Activated CD8-positive, alpha-beta memory T cell treated with anti-CD3 and anti-CD28 coated beads for 24 hours (primary cell): ENCODE measurements around the gene ENTPD2.

Source experiments
- DNase-seq: peaks from one replicate; pipeline ENCODE4 v3.0.0-alpha.2; 2020

ENTPD2 gene

DNA sequence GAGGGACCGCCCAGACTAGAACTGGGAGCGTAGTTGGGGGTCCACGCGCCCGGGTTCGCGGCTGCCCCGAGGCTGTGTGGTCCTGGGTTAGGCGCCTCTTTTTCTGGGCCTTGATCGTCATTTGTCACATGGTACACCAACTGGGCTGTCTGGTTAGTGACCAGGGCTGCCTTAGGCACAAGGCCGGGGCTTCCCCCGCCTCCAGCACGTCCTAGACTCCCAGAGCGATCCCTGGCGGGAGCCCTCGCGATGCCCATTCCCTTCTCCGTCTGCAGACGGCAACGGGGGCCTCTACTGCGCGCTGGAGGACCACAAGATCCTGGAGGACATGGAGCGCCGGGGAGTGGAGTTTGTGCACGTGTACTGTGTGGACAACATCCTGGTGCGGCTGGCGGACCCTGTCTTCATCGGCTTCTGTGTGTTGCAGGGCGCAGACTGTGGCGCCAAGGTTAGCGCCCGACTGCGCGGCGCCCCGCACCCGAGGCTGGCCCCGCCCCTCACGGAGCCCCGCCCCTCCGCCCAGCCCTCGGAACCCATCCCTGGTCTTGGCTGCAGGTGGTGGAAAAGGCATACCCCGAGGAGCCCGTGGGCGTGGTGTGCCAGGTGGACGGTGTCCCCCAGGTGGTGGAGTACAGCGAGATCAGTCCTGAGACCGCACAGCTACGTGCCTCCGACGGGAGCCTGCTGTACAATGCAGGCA lies 25.0 kb upstream of the ENTPD2 start:
- DNase-seq: no peak

DNA sequence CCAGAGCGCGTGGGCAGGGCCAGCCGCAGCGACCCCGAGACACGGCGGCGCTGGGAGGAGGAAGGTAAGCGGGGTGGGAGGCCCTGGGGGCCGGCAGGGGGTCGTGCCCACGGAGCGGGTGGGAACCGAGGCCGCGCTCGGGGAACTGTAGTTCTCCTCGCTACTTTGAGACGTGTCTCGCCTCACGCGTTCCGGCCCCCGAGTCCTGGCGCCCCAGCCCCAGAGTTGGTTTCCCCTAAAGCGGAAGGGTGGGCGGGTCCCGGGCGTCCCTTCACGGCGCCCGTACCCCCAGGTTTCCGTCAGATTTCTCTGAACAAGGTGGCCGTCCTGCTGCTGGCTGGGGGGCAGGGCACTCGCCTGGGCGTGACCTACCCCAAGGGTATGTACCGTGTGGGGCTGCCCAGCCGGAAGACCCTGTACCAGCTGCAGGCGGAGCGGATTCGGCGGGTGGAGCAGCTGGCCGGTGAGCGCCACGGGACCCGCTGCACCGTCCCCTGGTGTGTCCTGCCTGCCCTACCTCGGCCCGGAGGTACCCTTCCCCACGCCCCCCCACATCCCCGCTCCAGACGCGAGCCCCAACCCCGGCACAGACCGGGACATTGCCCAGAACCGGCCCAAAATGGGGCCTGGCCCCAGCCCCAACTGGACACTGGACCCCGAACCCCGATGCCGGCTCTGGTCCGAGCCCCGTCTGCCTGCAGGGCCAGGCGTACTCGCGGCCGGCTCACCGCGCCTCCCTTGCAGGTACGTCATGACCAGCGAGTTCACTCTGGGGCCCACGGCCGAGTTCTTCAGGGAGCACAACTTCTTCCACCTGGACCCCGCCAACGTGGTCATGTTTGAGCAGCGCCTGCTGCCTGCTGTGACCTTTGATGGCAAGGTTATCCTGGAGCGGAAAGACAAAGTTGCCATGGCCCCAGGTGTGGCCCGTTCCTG lies 24.2 kb upstream of the ENTPD2 start:
- peak; percentile 79 for DNase-seq

DNA sequence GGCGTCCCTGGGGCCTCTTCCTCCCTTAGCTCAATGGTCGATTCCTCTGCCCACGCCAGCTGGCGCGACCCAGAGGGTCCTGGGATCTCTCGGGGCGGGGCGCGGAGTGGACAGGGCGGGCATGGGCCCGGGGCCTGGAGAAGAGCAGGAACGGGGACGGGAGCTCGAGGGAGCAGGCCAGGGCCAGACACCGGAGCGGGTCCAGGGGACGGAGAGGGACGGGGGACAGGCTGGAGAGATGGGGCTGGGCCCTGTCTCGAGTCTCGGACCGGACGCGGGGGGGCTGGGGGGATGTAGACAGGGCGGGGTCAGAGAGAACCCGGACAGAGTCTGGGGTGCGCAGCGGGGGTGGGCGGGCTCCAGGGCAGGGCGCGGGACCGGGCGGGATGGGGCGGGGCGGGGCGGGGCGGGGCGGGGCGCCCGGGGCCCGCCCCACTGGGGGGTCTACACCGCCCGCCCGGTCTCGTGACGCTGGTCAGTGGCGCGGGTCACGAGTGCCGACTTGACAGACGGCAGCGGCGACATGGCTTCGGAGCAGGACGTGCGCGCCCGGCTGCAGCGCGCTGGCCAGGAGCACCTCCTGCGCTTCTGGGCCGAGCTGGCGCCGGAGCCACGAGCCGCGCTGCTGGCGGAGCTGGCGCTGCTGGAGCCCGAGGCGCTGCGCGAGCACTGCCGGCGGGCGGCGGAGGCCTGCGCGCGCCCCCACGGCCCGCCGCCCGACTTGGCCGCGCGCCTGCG lies 23.3 kb upstream of the ENTPD2 start, which contains the start of gene UAP1L1:
Gene UAP1L1 (plus strand): TSS at position 508 of the 738 bp plus-strand sequence. CDS start 16 bp downstream, at position 524.
- DNase-seq: peak; percentile 85

DNA sequence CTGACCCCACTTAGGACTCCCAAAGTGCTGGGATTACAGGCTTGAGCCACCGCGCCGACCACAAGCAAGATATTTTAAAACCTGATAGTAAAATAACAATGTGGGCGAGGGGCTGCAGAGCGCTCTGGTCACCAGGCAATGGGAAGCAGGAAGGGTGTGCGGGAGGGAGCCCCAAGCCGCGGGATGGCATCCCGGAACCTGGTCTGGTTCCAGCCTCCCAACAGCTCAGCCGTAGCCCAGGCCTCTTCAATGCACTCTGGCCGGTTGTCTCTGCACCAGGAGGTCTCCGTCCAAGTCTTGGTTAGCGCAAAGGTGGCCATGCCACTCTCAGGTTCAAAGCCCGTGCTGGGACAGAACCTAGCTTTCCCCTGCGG lies 22.8 kb upstream of the ENTPD2 start:
- no peak for DNase-seq

DNA sequence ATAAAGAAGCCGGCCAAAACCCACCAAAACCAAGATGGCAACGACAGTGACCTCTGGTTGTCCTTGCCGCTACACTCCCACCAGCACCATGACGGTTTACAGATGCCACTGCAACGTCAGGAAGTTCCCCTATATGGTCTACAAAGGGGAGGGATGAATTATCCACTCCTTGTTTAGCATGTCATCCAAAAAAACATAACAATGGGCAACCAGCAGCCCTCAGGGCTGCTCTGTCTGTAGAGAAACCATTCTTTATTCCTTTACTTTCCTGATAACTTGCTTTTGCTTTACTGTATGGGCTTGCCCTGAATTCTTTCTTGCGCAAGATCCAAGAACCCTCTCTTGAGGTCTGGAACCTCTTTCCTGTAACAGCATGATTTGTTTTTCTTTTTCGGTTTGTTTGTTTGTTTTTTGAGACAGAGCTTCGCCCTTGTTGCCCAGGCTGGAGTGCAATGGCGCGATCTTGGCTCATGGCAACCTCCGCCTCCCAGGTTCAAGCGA lies 21.5 kb upstream of the ENTPD2 start:
- no peak for DNase-seq

DNA sequence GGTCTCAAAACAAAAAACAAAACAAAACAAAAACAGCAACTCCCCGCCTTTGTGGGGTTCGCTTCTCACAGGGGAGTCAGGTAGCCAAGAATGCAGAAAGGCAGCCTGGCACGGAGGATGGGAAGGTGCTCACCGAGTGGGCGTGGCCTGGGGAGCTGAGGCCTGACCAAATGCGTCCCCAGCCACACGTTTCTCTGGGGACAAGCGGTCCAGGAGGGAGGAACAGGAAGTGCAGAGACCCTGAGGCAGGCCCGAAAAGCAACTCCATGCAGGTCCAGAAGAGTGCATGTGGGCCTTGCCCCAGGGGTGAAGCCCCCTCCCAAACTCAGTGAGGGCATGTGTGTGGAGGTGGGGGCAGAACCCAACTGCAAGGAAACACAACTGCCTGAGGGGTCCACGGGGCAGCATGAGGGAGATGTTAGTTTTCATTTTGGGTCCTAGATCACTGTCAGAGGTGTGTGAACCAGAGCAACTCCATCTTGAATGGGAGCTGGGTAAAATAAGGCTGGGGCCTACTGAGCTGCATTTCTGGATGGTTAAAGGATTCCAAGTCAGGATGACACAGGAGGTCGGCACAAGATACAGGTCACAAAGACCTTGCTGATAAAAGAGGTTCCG lies 20.9 kb upstream of the ENTPD2 start:
- no peak for DNase-seq

DNA sequence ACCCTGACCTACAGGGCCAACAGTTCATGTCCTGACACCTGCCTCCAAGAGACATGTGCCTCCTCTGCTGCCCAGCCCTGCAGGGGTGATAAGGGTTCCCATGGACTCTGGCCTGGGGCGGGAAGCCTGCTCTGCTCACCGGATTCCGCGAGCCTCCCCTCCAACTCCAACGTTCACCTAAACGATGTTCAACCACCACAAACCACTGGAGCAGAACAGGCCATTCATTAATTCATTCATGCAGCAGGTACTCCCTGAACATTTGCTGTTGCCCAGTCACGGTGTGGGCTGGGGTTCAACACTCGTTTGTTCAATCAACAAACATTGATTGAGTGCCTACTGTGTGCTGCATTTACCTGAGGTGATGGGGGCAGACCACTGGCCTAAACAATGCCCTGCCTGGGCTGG lies 20.1 kb upstream of the ENTPD2 start:
- DNase-seq: no peak

DNA sequence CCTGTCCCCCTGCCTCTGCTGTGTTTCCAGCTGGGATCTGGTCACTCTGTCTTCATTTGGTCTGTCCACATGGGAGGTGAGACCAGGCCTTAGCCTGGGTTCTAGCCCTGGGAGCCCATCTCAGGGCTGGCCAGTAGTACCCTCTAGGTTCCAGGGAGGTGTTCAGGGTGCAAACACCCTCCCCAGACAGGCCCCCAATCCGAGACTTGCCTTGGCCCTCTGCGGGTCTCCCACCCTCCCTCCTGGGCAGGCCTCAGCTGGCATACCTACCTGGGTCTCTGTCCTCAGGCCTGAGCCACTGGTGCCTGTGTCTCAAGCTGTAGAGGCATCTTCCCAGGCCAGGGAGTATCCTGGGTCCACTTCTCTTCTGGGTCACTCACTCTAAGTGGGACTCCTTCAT lies 17.4 kb upstream of the ENTPD2 start:
- DNase-seq: no peak

DNA sequence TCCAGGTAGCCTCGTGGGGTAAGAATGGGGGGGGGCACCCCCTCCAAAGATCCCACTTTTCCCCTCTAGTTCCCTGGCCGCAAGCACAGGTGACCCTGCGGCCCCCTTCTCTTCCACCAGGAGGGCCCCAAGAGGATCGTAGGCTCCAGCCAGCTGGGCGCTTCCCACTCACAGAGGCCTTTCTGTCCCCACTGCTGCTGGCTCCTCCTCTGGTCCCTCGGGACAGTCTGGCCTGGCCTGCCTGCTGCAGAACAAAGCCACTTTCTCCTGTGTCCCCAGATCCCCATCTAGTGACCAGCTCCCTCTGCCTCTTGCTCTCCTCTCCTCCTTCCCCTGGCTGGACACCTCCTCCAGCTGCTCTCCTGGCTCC lies 17.0 kb upstream of the ENTPD2 start:
- no peak for DNase-seq

DNA sequence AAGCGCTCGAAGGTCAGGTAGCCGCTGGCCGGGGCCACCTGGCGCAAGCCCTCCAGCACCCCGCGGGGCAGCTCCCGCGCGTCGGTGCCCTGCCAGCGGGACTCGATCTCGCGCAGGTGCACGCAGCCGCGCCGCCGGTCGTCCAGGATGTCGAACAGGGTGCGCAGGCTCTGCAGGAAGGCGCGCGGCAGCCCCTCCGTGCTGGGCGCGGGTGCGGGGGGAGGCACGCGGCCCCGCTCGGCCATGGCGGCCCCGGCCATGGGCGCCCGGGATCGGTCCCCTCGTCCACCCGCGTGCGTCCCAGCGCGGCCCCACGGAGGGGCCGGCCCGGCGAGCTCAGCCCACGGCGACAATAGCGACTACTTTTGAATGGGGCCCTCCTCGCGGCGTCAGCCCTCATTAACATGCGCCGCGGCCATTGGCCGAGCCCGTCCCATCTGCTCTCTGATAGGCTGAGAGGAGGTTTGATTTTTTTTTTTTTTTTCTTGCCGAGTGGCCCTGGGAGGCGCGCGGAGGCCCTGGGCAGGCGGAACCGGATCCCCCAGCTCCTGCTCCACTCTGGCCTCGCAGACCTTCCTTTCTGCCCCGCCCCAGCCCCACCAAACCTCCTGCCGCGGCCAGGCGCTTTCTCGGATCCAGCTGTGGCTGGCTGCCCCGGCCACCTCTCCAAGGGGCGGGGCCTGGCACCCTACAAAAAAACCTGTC lies 16.5 kb upstream of the ENTPD2 start, which contains the start of gene SAPCD2:
Gene SAPCD2 (minus strand): TSS at position 357 of the 705 bp plus-strand sequence. CDS start 97 bp downstream, at position 260.
- DNase-seq: peak; percentile 90

DNA sequence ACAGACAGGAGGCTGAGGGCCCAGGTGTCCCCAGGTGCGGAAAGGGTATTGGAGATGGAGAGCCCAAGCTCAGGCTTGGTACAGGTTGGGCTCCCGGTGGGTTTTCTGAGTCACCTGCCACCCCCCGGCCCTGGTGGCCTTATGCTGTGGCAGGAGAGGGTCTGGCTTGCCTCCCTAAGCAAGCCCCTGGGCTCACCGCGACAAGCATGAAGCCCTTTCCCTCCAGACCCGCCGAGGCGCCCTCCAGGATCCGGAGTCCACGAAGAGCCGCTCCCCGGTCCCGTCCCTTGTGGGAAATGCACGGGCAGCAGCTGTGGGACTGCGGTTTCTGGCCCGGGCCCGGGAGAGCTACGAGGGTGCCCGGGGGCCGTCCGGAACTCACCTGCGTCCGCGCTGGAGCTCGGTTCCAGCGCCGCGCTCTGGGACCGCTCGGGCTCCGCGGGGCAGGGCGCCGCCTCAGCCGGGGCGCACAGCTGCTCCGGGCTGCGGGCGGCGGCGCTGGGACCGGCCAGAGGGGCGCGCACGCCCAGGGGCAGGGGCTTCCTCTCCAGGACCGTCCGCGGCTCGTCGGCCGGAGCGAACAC lies 15.7 kb upstream of the ENTPD2 start:
- no peak for DNase-seq

DNA sequence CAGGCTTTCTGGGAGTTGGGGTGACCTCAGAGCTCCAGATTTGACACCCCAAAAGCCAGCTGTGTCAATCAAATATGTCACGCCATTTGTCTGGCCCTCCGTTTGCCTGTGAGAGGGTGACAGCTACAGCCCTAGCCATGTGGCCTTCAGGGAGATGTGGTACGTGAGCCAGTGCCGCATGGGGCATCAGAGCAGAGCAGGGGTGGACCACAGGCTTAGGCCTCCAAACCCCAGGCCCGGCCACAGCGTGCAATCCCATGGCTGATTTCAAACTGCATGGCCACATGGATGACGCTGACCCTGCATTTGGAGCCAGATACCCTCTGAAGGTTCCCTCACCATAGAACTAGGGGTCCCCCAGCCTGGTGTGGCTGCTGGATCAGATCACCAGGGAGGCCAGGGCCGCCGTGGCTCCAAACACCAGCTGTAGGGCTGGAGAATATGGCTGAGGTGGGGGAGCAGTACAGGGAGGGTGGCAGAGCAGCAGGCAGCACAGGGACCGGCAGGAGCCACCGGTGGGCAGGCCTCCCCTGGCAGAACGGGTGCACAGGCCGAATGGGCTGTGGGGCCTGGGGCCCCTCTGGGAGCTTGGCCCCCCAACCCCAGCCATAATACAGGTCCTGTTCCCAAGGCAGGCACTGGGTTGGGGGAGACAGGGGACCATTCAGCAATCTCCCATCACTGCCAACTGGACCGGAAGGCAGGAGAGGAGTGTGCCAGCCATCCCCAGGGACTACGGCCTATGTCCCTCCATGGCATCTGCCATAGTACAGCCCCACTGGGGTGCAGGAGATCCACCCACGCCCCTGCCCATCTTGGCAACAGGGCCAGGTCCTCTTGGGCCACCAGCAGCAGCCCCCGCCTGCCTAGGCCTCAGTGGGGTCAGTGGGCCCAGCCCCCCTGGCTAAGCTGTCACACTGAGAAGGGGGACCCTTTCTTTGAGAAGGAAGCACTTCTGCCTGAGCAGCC lies 15.0 kb upstream of the ENTPD2 start:
- DNase-seq: no peak

DNA sequence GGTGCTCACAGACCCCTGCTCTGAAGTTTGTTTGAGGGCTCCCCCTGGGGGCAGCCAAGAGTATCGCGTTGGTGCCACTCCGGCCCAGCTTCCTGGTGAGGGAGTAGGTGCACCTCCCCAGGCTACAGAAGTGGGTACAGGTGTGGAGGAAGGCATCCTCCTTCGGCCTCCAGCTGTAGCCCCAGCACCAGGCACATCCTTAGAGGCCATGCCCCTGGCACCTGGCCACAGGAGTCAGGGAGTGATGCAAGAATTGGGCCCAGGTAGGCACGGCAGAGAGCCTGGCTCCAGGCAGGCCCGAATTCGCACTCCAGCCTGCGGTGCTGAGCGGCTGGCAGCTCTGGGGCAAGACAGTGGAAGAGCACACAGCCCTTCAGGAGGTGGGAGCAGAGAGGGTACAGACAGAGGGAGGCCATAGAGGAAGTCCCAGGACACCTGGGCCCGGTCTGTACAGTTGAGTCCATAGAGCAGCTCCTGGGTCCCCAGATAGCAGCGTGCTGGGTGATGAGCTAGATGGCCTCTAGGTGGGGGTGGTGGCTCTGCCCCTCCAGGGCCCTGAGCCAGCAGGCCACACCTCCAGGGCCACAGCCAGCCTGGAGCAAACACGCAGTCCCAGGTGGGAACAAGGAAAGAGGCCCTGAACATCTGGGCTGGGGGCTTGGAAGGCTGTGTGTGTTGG lies 14.1 kb upstream of the ENTPD2 start:
- peak; percentile 93 for DNase-seq

DNA sequence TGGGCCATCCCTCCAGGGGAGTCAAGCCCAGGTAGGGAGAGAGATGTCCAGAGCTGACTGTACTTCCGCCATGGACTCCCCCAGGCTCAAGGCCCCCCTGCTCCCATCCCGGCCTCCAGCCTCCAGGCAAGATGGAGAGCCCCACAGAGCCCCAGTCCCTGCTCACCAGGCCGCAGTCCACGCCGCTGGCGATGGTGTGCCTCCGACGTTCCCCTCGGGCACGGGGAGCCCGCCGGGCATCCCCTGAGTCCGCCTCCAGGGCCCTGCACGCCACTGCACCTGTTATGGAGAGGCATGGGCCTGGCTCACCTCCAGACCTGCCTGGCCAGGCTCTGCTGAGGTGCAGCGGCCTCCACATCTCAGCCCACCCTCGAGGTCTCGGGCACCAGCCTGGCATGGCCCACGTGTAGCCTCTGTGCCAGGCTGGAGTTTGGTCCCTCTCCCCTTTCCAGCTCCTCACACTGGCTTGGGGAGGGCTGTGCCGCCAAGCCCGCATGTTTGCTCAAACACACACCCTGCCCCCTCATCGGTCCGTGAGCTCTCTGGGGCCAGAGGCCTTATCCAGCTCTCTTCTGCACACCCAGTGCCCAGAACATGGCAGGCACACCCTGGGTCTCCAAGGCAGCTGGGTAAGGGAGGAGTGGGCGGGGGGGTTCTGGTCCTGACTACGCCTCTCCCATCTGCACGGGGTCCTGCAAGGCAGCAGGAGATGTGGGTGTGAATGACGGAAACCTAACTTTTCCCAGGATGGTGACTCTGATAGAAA lies 12.4 kb upstream of the ENTPD2 start:
- no peak for DNase-seq

DNA sequence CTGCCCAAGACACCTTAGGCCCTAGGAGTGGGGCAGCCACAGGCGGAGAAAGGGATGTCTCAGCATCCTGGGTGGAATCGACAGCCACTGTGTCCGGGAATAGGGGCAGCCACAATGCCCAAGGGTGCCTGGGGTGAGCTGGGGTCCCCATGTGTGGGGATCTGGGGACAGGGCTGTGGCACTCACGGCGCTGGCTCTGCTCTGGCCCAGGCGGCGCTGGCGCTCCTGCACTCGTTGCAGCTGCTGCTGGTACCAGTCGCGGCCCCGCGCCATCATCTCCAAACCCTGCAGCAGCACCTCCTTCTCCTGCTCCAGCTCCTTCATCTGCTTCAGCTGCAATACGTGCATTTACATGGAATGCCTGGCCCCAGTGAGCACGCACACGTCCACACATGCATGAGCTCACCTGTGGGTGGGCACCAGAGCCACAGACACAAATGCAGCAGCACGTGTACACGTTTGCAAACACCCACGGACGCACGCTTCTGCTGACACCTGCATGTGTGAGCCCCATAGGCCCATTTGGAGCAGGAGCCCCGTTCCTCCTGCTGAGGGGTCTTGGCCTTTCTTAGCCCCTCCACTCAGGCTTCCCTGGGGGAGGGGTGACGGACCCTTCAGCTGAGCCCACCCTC lies 11.6 kb upstream of the ENTPD2 start:
- no peak for DNase-seq

DNA sequence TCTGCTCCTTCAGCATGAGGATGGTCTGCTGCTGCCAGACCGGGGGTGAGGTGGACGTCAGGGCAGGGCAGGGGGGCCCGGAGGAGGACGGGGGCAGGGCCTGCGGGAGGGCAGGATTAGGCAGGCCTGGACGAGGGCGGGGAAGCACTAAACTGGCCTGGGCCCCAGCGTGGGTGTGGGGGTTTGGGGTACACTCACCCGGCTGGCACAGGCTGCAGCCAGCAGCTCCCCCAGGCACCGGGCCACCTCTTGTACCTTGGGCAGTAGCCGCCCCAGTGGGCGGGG lies 11.0 kb upstream of the ENTPD2 start:
- DNase-seq: no peak

DNA sequence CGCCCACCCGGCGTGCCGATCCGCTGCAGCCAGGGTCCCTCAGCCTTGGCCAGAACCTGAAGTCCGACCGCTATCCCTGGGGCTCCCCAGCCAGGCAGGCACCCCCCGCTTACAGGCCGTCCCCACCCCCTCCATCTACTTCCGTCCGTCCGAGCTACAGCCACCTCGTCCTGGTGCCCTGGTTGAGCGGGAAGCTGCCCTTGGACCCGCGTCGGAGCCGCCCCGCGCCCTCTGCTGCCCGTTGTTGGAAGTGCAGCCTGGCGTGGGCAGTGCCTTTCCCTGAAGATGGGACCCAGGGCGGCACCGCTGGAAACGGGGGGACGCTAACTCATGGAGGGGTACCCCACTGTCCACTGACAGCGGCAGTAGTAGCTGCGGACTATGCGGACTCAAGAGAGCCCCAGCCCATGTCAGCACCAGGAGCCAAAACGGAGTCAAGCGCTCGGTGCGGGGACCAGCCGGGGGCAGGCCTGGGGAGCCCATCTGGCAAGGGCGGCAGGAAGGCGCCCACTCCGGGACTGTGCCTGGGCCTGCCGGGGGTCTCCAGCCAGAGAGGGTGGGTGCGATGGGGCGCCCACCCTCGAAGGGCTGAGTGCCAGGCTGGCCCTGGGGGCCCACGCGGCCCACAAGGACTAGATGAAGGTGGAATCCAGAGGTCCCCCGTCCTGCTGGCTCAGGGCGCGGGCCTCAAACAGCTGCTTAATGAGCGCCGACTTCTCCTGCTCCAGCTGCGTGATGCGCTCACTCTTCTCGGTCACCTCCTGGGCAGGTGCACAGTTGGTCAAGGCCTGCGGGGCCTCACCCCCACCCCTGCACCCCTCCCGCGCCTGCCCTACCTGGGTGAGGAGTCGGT lies 10.4 kb upstream of the ENTPD2 start:
- DNase-seq: peak; percentile 90
